ENCODE measurements around the gene AMDHD2. TPM values are rescaled to one million over a fixed set of nuclear protein-coding genes. Genes with fewer than 3 reads are reported as not detected.

Gene AMDHD2
- total and polyA plus RNA-seq, 2 of the 13 experiments (the other 11 are each of a cell fraction or from before 2014, with no cell fraction given): 33.5 to 39.1 TPM

GRCh38 chr16:2520097-2520783 lies at the start of gene AMDHD2 (continued):
- TF ChIP-seq ZXDC (CRISPR knock-in tag; IDR thresholded peaks at IDR 0.05) (no peak), ZBTB37 (CRISPR knock-in tag; IDR thresholded peaks at IDR 0.05) (no peak), ZNF572 (CRISPR knock-in tag; IDR thresholded peaks at IDR 0.05) (no peak), SRY (CRISPR knock-in tag; IDR thresholded peaks at IDR 0.05) (no peak), POLR2G (IDR thresholded peaks at IDR 0.05; ENCODE audit: low read depth, low read length) (peak; percentile 83), GMEB1 (CRISPR knock-in tag; IDR thresholded peaks at IDR 0.05; ENCODE audit: borderline replicate concordance) (no peak), MYNN (CRISPR knock-in tag; IDR thresholded peaks at IDR 0.05; ENCODE audit: low read depth) (no peak), KMT2A (CRISPR knock-in tag; IDR thresholded peaks at IDR 0.05) (no peak), ELK4 (CRISPR knock-in tag; IDR thresholded peaks at IDR 0.05; ENCODE audit: borderline replicate concordance) (no peak), NFAT5 (CRISPR knock-in tag; IDR thresholded peaks at IDR 0.05) (0 out of 2 replicates have a peak, but pooled peaks have one; percentile 55), CBFB (CRISPR knock-in tag; IDR thresholded peaks at IDR 0.05) (peak; percentile 56; the same call in 1 of the 2 replicates), TGIF2 (CRISPR knock-in tag; IDR thresholded peaks at IDR 0.05) (peak; percentile 69), PITX1 (CRISPR knock-in tag; IDR thresholded peaks at IDR 0.05) (no peak), ZNF367 (CRISPR knock-in tag; IDR thresholded peaks at IDR 0.05; ENCODE audit: borderline replicate concordance) (no peak), RARA (CRISPR knock-in tag; IDR thresholded peaks at IDR 0.05) (0 out of 2 replicates have a peak, but pooled peaks have one; percentile 15)
